ENCODE data around the gene TP53I13.
A peak's percentile ranks its signal among the peaks of the same experiment; 100 is the strongest.

- TF ChIP-seq, protein P1, sequence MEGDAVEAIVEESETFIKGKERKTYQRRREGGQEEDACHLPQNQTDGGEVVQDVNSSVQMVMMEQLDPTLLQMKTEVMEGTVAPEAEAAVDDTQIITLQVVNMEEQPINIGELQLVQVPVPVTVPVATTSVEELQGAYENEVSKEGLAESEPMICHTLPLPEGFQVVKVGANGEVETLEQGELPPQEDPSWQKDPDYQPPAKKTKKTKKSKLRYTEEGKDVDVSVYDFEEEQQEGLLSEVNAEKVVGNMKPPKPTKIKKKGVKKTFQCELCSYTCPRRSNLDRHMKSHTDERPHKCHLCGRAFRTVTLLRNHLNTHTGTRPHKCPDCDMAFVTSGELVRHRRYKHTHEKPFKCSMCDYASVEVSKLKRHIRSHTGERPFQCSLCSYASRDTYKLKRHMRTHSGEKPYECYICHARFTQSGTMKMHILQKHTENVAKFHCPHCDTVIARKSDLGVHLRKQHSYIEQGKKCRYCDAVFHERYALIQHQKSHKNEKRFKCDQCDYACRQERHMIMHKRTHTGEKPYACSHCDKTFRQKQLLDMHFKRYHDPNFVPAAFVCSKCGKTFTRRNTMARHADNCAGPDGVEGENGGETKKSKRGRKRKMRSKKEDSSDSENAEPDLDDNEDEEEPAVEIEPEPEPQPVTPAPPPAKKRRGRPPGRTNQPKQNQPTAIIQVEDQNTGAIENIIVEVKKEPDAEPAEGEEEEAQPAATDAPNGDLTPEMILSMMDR (IDR thresholded peaks at IDR 0.05; ENCODE audit: low read length), result 0 out of 2 replicates have a peak, but pooled peaks have one; percentile 4
- no peak for TF ChIP-seq EZH2 (IDR thresholded peaks at IDR 0.05; ENCODE audit: borderline replicate concordance, low read length)
These were observed 46.5 kb downstream of the TP53I13 start for GRCh38 chr17:29615048-29615385.

All from OCI-LY1 (cell line).